Skin epidermis (tissue), 12 donors: ENCODE results near the gene MPG.

Experiments used
- H3K27ac ChIP-seq, 21 experiments: fragments of 200-600 bp; sonication (generic) in 11 of 21; one replicate each; pipeline ENCODE4 v1.5.0; 2020; ENCODE audit warnings: mild to moderate bottlenecking in 3 of 21, inconsistent platforms in 2 of 21, moderate library complexity in 2 of 21
- H3K4me3 ChIP-seq, 7 experiments: fragments of 200-600 bp; sonication (generic) in 2 of 7; one replicate each; pipeline ENCODE4 v1.5.0; 2020; ENCODE audit warnings: inconsistent platforms in 2 of 7, mild to moderate bottlenecking in 2 of 7, moderate library complexity in 1 of 7

Gene MPG

DNA sequence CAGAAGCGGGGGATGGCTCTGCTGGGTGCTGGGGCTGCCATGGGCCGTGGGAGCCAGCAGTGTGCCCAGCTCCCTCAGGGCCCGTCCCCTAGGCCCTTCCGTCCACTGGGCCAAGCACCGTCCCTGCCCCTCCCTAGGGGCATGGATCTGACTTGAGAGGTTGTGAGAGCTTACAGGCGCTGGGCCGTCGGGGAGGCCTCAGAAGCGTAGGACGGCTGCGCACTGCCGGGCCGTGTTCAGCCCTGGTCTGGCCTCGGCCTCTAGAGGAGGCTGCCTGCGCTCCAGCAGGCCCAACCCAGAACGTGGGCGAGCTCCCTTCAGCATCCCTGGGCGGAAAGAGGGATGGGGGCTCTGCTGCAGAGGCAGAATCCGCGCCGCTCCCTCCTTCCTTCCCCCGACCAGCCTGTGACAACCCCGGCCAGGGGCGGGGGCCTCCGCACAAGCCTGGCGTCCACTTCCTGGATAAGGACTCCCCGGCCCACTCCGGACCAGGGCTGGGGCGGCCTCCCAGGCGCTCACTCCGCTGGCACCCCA lies 685 bp upstream of the MPG start:
- H3K27ac ChIP-seq: peak overlapping the region; percentile 55 to 97 (median 94)
- H3K4me3 ChIP-seq: peak overlapping the region; percentile 47 to 88 (median 76)

- peak overlapping the region; percentile 55 to 97 (median 94) for H3K27ac ChIP-seq
- peak overlapping the region; percentile 47 to 88 (median 76) for H3K4me3 ChIP-seq
Observed at GRCh38 chr16:78444-79150, 572 bp downstream of the MPG start.

DNA sequence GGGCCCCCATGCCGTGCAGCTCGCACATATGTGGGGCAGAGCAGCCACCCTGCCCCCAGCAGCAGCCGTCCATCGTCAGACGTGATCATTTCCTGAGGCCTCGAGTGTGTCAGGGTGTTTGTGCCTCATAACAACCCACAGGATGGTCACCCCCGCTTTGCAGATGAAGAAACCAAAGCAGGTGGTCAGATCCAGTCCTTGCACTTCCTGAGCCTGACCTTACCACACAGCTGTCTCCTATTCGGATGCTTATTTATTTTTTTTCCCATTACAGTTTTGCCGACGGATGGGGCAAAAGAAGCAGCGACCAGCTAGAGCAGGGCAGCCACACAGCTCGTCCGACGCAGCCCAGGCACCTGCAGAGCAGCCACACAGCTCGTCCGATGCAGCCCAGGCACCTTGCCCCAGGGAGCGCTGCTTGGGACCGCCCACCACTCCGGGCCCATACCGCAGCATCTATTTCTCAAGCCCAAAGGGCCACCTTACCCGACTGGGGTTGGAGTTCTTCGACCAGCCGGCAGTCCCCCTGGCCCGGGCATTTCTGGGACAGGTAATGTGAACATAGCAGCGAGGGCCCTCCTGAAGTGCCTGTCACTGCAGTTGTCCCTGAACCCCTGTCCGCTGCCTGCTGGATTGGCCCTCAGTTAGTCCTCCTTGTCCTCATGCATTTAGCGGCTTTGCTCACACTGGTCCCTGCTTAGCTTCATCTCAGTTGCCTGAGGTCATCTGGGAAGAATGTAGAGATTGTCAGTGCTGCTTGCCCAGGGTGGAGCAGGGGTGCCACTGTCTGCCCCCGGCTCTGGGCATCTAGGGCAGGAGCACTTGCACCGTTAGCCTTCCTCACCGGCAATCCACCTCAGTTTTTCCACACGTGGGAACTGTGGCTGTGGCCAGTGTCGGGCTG lies 1.4 kb downstream of the MPG start:
- H3K27ac ChIP-seq: peak overlapping the region in 15 of 21 experiments; percentile 86 to 97 (median 95)

GRCh38 chr16:83060-83603 lies 5.1 kb downstream of the MPG start:
- H3K27ac ChIP-seq: peak overlapping the region in 2 of 21 experiments; percentile 20 to 50
- H3K4me3 ChIP-seq: no peak overlapping the region

More for the DNA sequence above, 1.4 kb downstream of the MPG start:
- H3K4me3 ChIP-seq: peak overlapping the region in 3 of 7 experiments; percentile 61 to 88 (median 65)

DNA sequence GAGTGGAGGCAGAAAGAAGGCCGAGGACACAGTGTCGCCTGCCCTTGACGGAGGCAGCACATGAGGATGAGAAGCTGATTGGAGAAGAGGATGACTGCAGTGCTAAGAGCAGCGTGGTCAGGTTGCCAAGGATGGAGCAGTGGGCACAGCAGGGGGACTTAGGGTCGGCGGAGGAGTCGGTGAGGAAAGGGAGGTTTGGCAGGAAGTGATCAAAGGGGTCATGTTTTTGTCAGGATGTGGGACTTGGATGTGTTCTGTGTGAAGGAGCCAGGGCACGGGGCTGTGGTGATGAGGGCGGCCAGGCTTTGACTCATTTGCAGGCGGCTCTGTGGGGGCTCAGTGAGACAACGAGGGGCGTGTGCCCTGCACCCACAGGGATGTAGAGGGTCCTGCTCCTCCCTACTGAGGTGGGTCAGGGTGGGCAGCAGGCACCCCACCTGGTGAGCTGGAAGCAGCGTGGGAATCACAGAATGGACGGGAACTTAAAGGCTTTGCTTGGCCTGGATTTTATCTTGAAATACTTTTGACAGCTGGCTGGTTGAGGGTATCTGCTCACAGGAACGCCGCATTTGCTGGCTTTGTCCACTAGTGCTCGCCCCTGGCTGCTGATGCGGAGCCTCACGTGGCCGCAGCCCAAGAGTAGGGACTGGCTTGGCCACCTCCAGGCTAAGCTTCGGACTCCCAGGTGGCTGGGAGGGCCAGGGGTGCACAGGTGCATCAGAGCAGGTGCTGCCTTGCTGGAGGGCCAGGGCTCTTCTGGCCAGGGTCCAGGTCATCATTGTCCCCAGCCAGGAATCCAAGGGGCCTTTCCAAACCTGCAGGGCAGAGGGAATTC lies 6.0 kb downstream of the MPG start:
- Histone ChIP-seq H3K27ac (peak overlapping the region in 20 of 21 experiments; percentile 19 to 79 (median 52)), H3K4me3 (no peak overlapping the region)

- Histone ChIP-seq H3K27ac (peak overlapping the region in 20 of 21 experiments; percentile 0 to 79 (median 52)), H3K4me3 (no peak overlapping the region)
Observed at GRCh38 chr16:84718-85406, 6.8 kb downstream of the MPG start.

GRCh38 chr16:85407-85782 lies 7.4 kb downstream of the MPG start:
- peak overlapping the region in 19 of 21 experiments; percentile 0 to 79 (median 52) for H3K27ac ChIP-seq
- H3K4me3 ChIP-seq: no peak overlapping the region

GRCh38 chr16:85865-86264 lies 7.8 kb downstream of the MPG start:
- H3K27ac ChIP-seq: peak overlapping the region in 13 of 21 experiments; percentile 37 to 79 (median 53)
- H3K4me3 ChIP-seq: no peak overlapping the region

- Histone ChIP-seq H3K27ac (peak overlapping the region in 3 of 21 experiments; percentile 38 to 50 (median 49)), H3K4me3 (no peak overlapping the region)
Observed at GRCh38 chr16:86483-86952, 8.5 kb downstream of the MPG start.

DNA sequence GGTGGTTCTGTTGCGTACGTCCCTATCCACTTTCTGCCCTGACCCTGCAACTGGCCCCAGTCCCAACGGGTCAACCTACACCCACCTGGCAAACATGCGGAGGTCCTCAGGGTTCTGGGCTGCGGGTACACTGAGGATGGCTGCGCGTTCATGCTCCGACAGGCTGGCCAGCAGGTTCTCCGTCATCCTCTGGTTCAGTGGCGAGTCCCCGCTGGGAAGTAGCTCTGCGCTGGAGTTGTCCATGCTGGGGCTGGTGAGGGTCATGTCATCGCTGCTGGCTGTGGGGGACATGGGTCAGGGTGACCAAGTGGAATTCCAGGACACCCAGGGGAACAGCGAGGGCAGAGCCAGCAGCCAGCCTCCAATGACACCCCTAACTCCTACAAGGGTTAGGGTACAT lies 10.6 kb downstream of the MPG start:
- no peak overlapping the region for H3K27ac ChIP-seq
- no peak overlapping the region for H3K4me3 ChIP-seq

GRCh38 chr16:89391-90302 lies 11.6 kb downstream of the MPG start:
- no peak overlapping the region for H3K27ac ChIP-seq
- no peak overlapping the region for H3K4me3 ChIP-seq

DNA sequence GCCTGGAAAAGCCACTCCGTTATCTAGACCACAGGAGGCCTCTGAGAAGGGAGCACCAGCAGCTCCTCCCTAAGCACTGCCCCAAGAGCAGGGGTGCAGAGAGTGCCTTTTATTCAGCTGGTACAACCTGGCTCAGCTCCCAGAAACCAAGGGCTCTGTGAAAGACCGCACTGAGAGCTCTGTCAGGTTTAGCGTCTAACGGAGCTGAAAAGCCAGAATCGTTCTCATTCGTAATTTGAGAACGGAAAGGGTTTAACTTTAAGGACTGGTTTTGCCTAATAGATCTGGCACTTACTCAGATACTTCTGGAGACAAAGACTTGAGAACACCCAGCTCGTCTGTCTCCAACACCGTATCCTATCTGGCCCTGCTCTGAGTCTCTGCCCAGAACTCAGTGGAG lies 13.5 kb downstream of the MPG start:
- Histone ChIP-seq H3K4me3 (no peak overlapping the region), H3K27ac (no peak overlapping the region)

DNA sequence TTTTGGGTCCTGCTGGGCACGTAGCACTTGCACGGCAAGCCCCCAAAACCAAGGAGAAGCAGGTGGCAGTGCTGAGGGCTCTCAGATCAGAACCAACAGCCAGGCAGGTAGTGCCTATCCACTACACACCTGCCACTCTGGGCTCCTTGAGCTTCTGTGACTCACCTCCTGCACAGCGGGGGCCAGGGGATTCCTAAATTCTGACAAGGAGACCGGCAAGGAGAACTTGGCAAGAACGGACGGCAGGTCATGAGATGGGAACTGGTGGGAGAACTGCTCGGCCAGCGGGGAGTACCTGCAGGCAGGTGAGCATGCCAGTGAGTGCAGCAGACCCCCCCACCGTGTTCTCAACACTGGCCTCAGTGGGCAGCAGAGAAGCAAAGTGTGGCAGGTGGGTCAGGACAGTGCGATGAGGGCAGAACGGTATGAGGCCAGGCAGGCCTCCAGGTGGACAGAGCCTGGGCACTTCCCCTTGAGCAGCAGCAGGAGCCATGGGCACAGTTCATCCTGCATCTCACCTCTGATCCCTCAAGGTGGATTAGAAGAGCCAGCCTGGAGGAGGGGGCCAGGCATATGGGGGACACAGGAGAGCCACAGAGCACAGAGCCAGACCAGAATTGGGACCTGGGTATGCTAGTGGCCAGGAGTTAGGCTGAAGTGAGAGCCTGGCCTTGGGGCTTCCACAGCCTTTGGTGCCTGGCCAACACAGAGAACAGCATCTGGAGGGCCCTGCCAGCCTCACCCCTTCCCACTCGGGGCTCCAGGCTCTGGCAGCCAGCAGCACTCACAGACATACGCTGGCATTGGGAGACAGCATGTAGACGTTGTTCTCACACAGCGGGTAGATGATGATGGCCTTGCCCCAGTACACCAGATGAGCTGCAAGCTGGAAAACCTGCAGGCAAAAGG lies 14.7 kb downstream of the MPG start:
- no peak overlapping the region for H3K4me3 ChIP-seq
- peak overlapping the region in 1 of 21 experiments; percentile 30 for H3K27ac ChIP-seq

DNA sequence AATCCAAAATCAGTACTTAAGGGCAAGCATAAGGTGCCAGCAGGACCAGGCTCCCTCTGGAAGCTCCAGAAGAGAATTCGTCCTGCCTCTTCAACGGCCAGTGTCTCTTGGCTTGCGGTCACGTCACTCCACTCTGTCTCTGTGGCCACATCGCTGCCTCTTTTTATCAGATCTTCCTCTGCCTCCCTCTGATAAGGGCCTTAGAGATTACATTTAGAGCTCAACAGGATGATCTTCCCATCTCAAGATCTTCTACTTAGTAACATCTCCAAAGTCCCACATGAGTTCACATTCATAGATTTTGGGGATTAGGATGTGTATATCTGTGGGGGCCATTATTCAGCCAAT lies 16.9 kb downstream of the MPG start:
- Histone ChIP-seq H3K27ac (no peak overlapping the region), H3K4me3 (no peak overlapping the region)

GRCh38 chr16:96935-97381 lies 18.9 kb downstream of the MPG start:
- Histone ChIP-seq H3K4me3 (no peak overlapping the region), H3K27ac (no peak overlapping the region)

DNA sequence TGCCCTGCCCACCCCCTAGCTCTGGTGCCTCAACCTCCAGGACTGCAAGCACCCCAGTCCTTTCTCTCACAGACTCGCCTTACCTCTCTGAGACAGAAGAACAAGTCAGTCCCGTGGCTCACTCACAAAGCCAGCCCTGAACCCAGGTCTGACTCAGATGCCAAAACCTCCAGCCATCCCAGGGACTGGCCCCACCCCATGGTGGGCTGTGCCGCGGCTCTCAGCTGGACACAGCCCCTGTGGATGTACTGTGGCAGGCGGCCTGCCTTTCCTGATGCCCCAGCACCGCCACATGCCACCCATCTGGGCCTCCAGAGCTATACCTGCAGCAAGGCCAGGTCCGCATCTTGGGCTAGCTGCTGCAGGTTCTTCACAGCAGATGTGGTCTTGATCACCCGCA lies 19.8 kb downstream of the MPG start:
- no peak overlapping the region for H3K4me3 ChIP-seq
- H3K27ac ChIP-seq: no peak overlapping the region

- peak overlapping the region in 10 of 21 experiments; percentile 11 to 77 (median 50) for H3K27ac ChIP-seq
- H3K4me3 ChIP-seq: no peak overlapping the region
Observed at GRCh38 chr16:100989-101388, 23.0 kb downstream of the MPG start.
